Measurements from ENCODE around the gene FALEC.
A peak's percentile ranks its signal among the peaks of the same experiment; 100 is the strongest.

Gene FALEC

GRCh38 chr1:150557813-150558212 is 42.3 kb downstream of the FALEC start:
- no peak for DNase-seq (ENCODE audit: low read depth, low spot score)
- no peak for TF ChIP-seq CTCF (IDR thresholded peaks at IDR 0.05; ENCODE audit: insufficient read depth, low read length, missing control alignments)
- ChIA-PET POLR2A (no interaction called here), CTCF (interaction anchor here (0.8 to 19.4 kb wide), 8 partner anchors 8 to 255 kb away, joined by 4 to 315 read pairs (median 59); partner anchors contain the start of genes ADAMTSL4, ENSA and MCL1)
- H3K4me3 ChIP-seq (ENCODE audit: low read depth, low read length) = no peak overlapping the region

GRCh38 chr1:150558303-150558704 is 42.8 kb downstream of the FALEC start:
- DNase-seq (ENCODE audit: low read depth, low spot score) = no peak
- no peak for TF ChIP-seq CTCF (IDR thresholded peaks at IDR 0.05; ENCODE audit: insufficient read depth, low read length, missing control alignments)
- H3K4me3 ChIP-seq (ENCODE audit: low read depth, low read length) = no peak overlapping the region
- ChIA-PET POLR2A (no interaction called here), CTCF (interaction anchor here (0.7 to 19.4 kb wide), 11 partner anchors 9 to 325 kb away, joined by 3 to 315 read pairs (median 43); partner anchors contain the start of genes ADAMTSL4, ENSA, FALEC and MCL1)

GRCh38 chr1:150558761-150559655 is 43.5 kb downstream of the FALEC start:
- TF ChIP-seq CTCF (IDR thresholded peaks at IDR 0.05; ENCODE audit: insufficient read depth, low read length, missing control alignments) = no peak
- ChIA-PET CTCF (interaction anchor here (0.7 to 19.4 kb wide), 28 partner anchors 9 to 448 kb away, joined by 3 to 315 read pairs (median 8); partner anchors contain the start of genes ADAMTSL4, CTSK, ECM1 and ENSA), POLR2A (interaction anchor here (0.6 to 7.2 kb wide), 4 partner anchors 9 to 70 kb away, joined by 3 to 135 read pairs (median 3); partner anchors contain the start of genes ENSA and MCL1)
- no peak overlapping the region for H3K4me3 ChIP-seq (ENCODE audit: low read depth, low read length)
- DNase-seq (ENCODE audit: low read depth, low spot score) = no peak

GRCh38 chr1:150559656-150560010 is 44.1 kb downstream of the FALEC start:
- TF ChIP-seq CTCF (IDR thresholded peaks at IDR 0.05; ENCODE audit: insufficient read depth, low read length, missing control alignments) = no peak
- no peak overlapping the region for H3K4me3 ChIP-seq (ENCODE audit: low read depth, low read length)
- ChIA-PET CTCF (interaction anchor here (0.7 to 19.4 kb wide), 28 partner anchors 10 to 447 kb away, joined by 3 to 315 read pairs (median 8); partner anchors contain the start of genes ADAMTSL4, CTSK, ECM1 and ENSA), POLR2A (interaction anchor here (0.6 to 7.2 kb wide), 4 partner anchors 9 to 70 kb away, joined by 3 to 135 read pairs (median 3); partner anchors contain the start of genes ENSA and MCL1)
- DNase-seq (ENCODE audit: low read depth, low spot score) = no peak

- no peak overlapping the region for H3K4me3 ChIP-seq (ENCODE audit: low read depth, low read length)
- no peak for DNase-seq (ENCODE audit: low read depth, low spot score)
- TF ChIP-seq CTCF (IDR thresholded peaks at IDR 0.05; ENCODE audit: insufficient read depth, low read length, missing control alignments) = peak; percentile 95
- ChIA-PET CTCF (interaction anchor here (0.7 to 19.4 kb wide), 49 partner anchors 10 to 488 kb away, joined by 3 to 315 read pairs (median 5); partner anchors contain the start of genes ADAMTSL4, C1orf56, CTSK and ECM1), POLR2A (interaction anchor here (0.6 to 7.2 kb wide), 5 partner anchors 8 to 69 kb away, joined by 3 to 135 read pairs (median 3); partner anchors contain the start of genes ENSA and MCL1)
Measured at GRCh38 chr1:150560011-150560438, 44.5 kb downstream of the FALEC start.
